Measurements from ENCODE around the gene ADAM22.

The ADAM22 gene

GRCh38 chr7:87960239-87960638, 26.2 kb downstream of the ADAM22 start:
- Histone ChIP-seq H3K36me3 (ENCODE audit: insufficient read depth, low read length) (no peaks in the 10 kb centered on the region), H3K27ac (ENCODE audit: low read depth, low read length) (no peak overlapping the region), H3K9ac (ENCODE audit: low read length) (no peak overlapping the region), H3K4me3 (ENCODE audit: low read depth in 1 of 2, low read length in 2 of 2) (no peak overlapping the region), H3K27me3 (ENCODE audit: control insufficient read depth in 1 of 2, insufficient read depth in 2 of 2, low read length in 2 of 2) (no peaks in the 10 kb centered on the region), H3K4me1 (ENCODE audit: insufficient read depth, low read length) (no peaks in the 10 kb centered on the region), H3K9me3 (ENCODE audit: low read length) (no peaks in the 10 kb centered on the region)

GRCh38 chr7:87961754-87962153, 27.7 kb downstream of the ADAM22 start:
- Histone ChIP-seq H3K9ac (ENCODE audit: low read length) (no peak overlapping the region), H3K4me3 (ENCODE audit: low read depth in 1 of 2, low read length in 2 of 2) (no peak overlapping the region), H3K27me3 (ENCODE audit: control insufficient read depth in 1 of 2, insufficient read depth in 2 of 2, low read length in 2 of 2) (no peaks in the 10 kb centered on the region), H3K36me3 (ENCODE audit: insufficient read depth, low read length) (no peaks in the 10 kb centered on the region), H3K27ac (ENCODE audit: low read depth, low read length) (no peak overlapping the region), H3K4me1 (ENCODE audit: insufficient read depth, low read length) (no peaks in the 10 kb centered on the region), H3K9me3 (ENCODE audit: low read length) (no peaks in the 10 kb centered on the region)

DNA sequence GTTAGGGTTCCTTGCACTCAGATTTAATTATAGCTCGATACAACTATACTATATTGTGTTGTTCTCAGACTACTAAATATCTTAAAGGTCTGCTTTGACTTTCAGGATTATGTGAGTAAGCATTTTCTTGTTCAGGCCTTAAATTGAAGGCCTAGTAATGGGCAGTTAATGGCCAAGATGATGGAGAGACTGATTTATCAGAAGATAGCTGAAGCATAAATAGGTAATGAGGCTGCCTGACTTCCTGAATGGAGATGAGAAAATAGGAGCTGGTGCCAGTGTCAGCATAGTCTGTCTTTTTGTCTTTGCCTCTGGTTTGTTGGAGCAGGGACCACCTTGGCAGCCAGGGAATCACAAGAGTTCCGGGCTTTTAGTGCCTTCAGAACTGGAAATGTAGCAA, 32.2 kb downstream of the ADAM22 start:
- Histone ChIP-seq H3K9ac (ENCODE audit: low read length) (no peak overlapping the region), H3K27ac (ENCODE audit: low read depth, low read length) (no peak overlapping the region), H3K9me3 (ENCODE audit: low read length) (no peaks in the 10 kb centered on the region), H3K4me1 (ENCODE audit: insufficient read depth, low read length) (no peaks in the 10 kb centered on the region), H3K36me3 (ENCODE audit: insufficient read depth, low read length) (no peaks in the 10 kb centered on the region), H3K27me3 (ENCODE audit: control insufficient read depth in 1 of 2, insufficient read depth in 2 of 2, low read length in 2 of 2) (no peaks in the 10 kb centered on the region), H3K4me3 (ENCODE audit: low read depth in 1 of 2, low read length in 2 of 2) (no peak overlapping the region)

GRCh38 chr7:87968021-87968420, 34.0 kb downstream of the ADAM22 start:
- no peaks in the 10 kb centered on the region for H3K9me3 ChIP-seq (ENCODE audit: low read length)
- no peaks in the 10 kb centered on the region for H3K4me1 ChIP-seq (ENCODE audit: insufficient read depth, low read length)
- no peaks in the 10 kb centered on the region for H3K27me3 ChIP-seq (ENCODE audit: control insufficient read depth in 1 of 2, insufficient read depth in 2 of 2, low read length in 2 of 2)
- no peak overlapping the region for H3K4me3 ChIP-seq (ENCODE audit: low read depth in 1 of 2, low read length in 2 of 2)
- H3K27ac ChIP-seq (ENCODE audit: low read depth, low read length): no peak overlapping the region
- no peaks in the 10 kb centered on the region for H3K36me3 ChIP-seq (ENCODE audit: insufficient read depth, low read length)
- no peak overlapping the region for H3K9ac ChIP-seq (ENCODE audit: low read length)

GRCh38 chr7:87982116-87982515, 48.1 kb downstream of the ADAM22 start:
- Histone ChIP-seq H3K4me1 (ENCODE audit: insufficient read depth, low read length) (no peaks in the 10 kb centered on the region), H3K27me3 (ENCODE audit: control insufficient read depth in 1 of 2, insufficient read depth in 2 of 2, low read length in 2 of 2) (no peaks in the 10 kb centered on the region), H3K4me3 (ENCODE audit: low read depth in 1 of 2, low read length in 2 of 2) (no peak overlapping the region), H3K9ac (ENCODE audit: low read length) (no peak overlapping the region), H3K9me3 (ENCODE audit: low read length) (no peaks in the 10 kb centered on the region), H3K27ac (ENCODE audit: low read depth, low read length) (no peak overlapping the region), H3K36me3 (ENCODE audit: insufficient read depth, low read length) (no peaks in the 10 kb centered on the region)

DNA sequence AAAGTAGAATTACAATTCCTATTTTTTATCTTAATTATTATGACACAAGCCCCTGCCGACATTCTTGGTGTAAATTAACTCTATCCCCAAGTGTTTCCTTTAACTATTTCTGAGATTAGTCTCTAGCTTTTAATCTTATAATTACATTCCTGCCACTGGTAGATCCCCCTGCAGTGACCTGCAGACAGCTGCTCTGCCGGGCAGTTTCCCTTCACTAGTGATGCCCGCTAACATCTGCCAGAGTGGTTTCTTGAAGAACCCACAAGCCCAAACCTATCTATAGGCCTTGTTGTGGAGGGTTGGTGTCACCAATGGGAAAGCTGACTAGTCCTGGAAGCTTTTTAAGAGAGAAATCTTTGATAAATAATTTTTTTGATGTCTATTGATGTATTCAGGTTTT, 50.0 kb downstream of the ADAM22 start:
- Histone ChIP-seq H3K27me3 (ENCODE audit: control insufficient read depth in 1 of 2, insufficient read depth in 2 of 2, low read length in 2 of 2) (no peaks in the 10 kb centered on the region), H3K27ac (ENCODE audit: low read depth, low read length) (no peak overlapping the region), H3K4me1 (ENCODE audit: insufficient read depth, low read length) (no peaks in the 10 kb centered on the region)

GRCh38 chr7:87993269-87993668, 59.2 kb downstream of the ADAM22 start:
- Histone ChIP-seq H3K36me3 (ENCODE audit: insufficient read depth, low read length) (no peaks in the 10 kb centered on the region), H3K27ac (ENCODE audit: low read depth, low read length) (no peak overlapping the region), H3K4me1 (ENCODE audit: insufficient read depth, low read length) (no peaks in the 10 kb centered on the region), H3K27me3 (ENCODE audit: control insufficient read depth in 1 of 2, insufficient read depth in 2 of 2, low read length in 2 of 2) (no peaks in the 10 kb centered on the region), H3K9ac (ENCODE audit: low read length) (no peak overlapping the region), H3K4me3 (ENCODE audit: low read depth in 1 of 2, low read length in 2 of 2) (no peak overlapping the region), H3K9me3 (ENCODE audit: low read length) (no peaks in the 10 kb centered on the region)

More for the DNA sequence above, 50.0 kb downstream of the ADAM22 start:
- Histone ChIP-seq H3K4me3 (ENCODE audit: low read depth in 1 of 2, low read length in 2 of 2) (no peak overlapping the region), H3K9ac (ENCODE audit: low read length) (no peak overlapping the region), H3K36me3 (ENCODE audit: insufficient read depth, low read length) (no peaks in the 10 kb centered on the region), H3K9me3 (ENCODE audit: low read length) (no peaks in the 10 kb centered on the region)

DNA sequence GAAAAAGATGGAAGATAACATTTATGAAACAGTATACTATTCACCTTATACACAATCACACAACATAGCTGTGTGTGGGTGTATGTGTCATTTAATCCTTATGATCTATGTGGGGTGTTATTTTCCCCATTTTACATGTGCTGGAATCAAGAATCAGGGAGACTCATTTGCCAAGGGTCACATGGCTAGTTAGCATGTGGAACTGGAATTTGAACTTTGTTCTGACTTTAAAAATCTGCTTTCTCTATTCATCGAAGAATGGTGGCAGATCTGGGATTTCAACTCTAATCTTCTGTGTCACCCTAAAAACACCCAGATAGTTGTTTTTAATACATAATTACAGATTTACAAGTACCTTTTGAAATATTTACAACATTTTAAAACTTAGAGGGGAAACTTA, 65.2 kb downstream of the ADAM22 start:
- Histone ChIP-seq H3K36me3 (ENCODE audit: insufficient read depth, low read length) (no peaks in the 10 kb centered on the region), H3K27me3 (ENCODE audit: control insufficient read depth in 1 of 2, insufficient read depth in 2 of 2, low read length in 2 of 2) (no peaks in the 10 kb centered on the region), H3K4me3 (ENCODE audit: low read depth in 1 of 2, low read length in 2 of 2) (no peak overlapping the region), H3K9ac (ENCODE audit: low read length) (no peak overlapping the region), H3K27ac (ENCODE audit: low read depth, low read length) (no peak overlapping the region), H3K4me1 (ENCODE audit: insufficient read depth, low read length) (no peaks in the 10 kb centered on the region), H3K9me3 (ENCODE audit: low read length) (no peaks in the 10 kb centered on the region)

- H3K9me3 ChIP-seq (ENCODE audit: low read length): no peaks in the 10 kb centered on the region
- no peaks in the 10 kb centered on the region for H3K27me3 ChIP-seq (ENCODE audit: control insufficient read depth in 1 of 2, insufficient read depth in 2 of 2, low read length in 2 of 2)
- no peak overlapping the region for H3K9ac ChIP-seq (ENCODE audit: low read length)
- H3K27ac ChIP-seq (ENCODE audit: low read depth, low read length): no peak overlapping the region
- no peaks in the 10 kb centered on the region for H3K36me3 ChIP-seq (ENCODE audit: insufficient read depth, low read length)
- no peaks in the 10 kb centered on the region for H3K4me1 ChIP-seq (ENCODE audit: insufficient read depth, low read length)
- H3K4me3 ChIP-seq (ENCODE audit: low read depth in 1 of 2, low read length in 2 of 2): no peak overlapping the region
Observed at GRCh38 chr7:88001744-88002530, 67.9 kb downstream of the ADAM22 start.

GRCh38 chr7:88002617-88003016, 68.6 kb downstream of the ADAM22 start:
- Histone ChIP-seq H3K9ac (ENCODE audit: low read length) (no peak overlapping the region), H3K4me1 (ENCODE audit: insufficient read depth, low read length) (no peaks in the 10 kb centered on the region), H3K4me3 (ENCODE audit: low read depth in 1 of 2, low read length in 2 of 2) (no peak overlapping the region), H3K27me3 (ENCODE audit: control insufficient read depth in 1 of 2, insufficient read depth in 2 of 2, low read length in 2 of 2) (no peaks in the 10 kb centered on the region), H3K27ac (ENCODE audit: low read depth, low read length) (no peak overlapping the region), H3K36me3 (ENCODE audit: insufficient read depth, low read length) (no peaks in the 10 kb centered on the region), H3K9me3 (ENCODE audit: low read length) (no peaks in the 10 kb centered on the region)

GRCh38 chr7:88003581-88003980, 69.5 kb downstream of the ADAM22 start:
- no peaks in the 10 kb centered on the region for H3K9me3 ChIP-seq (ENCODE audit: low read length)
- no peak overlapping the region for H3K9ac ChIP-seq (ENCODE audit: low read length)
- H3K4me3 ChIP-seq (ENCODE audit: low read depth in 1 of 2, low read length in 2 of 2): no peak overlapping the region
- H3K27ac ChIP-seq (ENCODE audit: low read depth, low read length): no peak overlapping the region
- H3K27me3 ChIP-seq (ENCODE audit: control insufficient read depth in 1 of 2, insufficient read depth in 2 of 2, low read length in 2 of 2): no peaks in the 10 kb centered on the region
- no peaks in the 10 kb centered on the region for H3K36me3 ChIP-seq (ENCODE audit: insufficient read depth, low read length)
- H3K4me1 ChIP-seq (ENCODE audit: insufficient read depth, low read length): no peaks in the 10 kb centered on the region

DNA sequence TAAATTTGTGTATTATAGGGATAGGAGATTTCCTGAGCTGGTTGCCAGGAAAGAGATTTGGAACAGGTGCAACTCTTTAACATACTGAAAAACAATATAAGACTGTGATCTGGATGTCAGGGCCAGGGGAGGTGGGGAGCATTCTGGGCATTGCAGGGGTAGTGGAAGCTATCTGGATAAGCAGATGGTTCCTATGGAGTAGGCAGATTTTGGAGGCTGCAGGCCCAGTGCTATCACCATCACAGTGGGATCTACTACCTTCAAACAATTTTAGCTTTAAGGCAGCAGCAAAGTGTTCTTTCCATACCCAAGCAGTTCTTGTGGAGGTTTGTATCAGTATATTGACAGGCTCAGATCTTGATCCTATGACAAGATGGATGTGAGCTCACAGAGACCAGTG, 71.1 kb downstream of the ADAM22 start:
- Histone ChIP-seq H3K27me3 (ENCODE audit: control insufficient read depth in 1 of 2, insufficient read depth in 2 of 2, low read length in 2 of 2) (no peaks in the 10 kb centered on the region), H3K4me3 (ENCODE audit: low read depth in 1 of 2, low read length in 2 of 2) (no peak overlapping the region), H3K27ac (ENCODE audit: low read depth, low read length) (no peak overlapping the region), H3K9me3 (ENCODE audit: low read length) (no peaks in the 10 kb centered on the region), H3K9ac (ENCODE audit: low read length) (no peak overlapping the region), H3K36me3 (ENCODE audit: insufficient read depth, low read length) (no peaks in the 10 kb centered on the region), H3K4me1 (ENCODE audit: insufficient read depth, low read length) (no peaks in the 10 kb centered on the region)
